GM23248 (cell line): ENCODE measurements around the gene CMBL.

Source experiments
- EZH2 ChIP-seq: fragments of 200-600 bp; sonication (generic); IDR thresholded peaks from 2 replicates; pipeline ENCODE4 v1.6.1; 2018; ENCODE audit warnings: antibody characterized with exemption, mild to moderate bottlenecking; ENCODE audit not compliant: insufficient read depth, poor library complexity, severe bottlenecking
- EZH2phosphoT487 ChIP-seq: fragments of 200-600 bp; sonication (generic); IDR thresholded peaks from 2 replicates; pipeline ENCODE4 v1.6.1; 2018; ENCODE audit warnings: antibody characterized with exemption, moderate library complexity, mild to moderate bottlenecking, low read depth; ENCODE audit not compliant: insufficient read depth

DNA sequence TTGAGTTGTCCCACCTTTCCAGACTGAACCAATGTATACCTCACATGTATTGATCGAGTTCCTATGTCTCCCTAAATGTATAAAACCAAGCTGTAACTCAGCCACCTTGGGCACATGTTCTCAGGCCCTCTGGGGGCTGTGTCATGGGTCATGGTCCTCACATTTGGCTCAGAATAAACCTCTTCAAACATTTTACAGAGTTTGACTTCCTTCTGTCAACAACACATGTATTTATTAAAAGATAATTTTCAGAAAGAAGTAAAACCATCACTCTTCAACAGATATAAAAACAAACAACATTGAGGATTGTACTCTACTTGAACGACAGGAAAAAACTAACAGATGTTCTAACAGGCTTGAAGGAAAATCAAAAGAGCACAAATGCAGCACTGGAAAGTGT, 4.5 kb downstream of the CMBL start:
- no peak for TF ChIP-seq EZH2
- no peak for TF ChIP-seq EZH2phosphoT487
